Keratinocyte (primary cell): ENCODE measurements around the gene ADAMTS17. TPM values are rescaled to one million over a fixed set of nuclear protein-coding genes. Genes with fewer than 3 reads are reported as not detected.

Experiments
- DNase-seq: peaks from one replicate; pipeline ENCODE4 v3.0.0-alpha.2; 2011; ENCODE audit warnings: low read depth, missing footprints, low spot score
- FAIRE-seq: peaks from 2 replicates; lab custom pipeline; 2011; peaks lifted over from hg19 to GRCh38; lab: Jason Lieb, UNC
- H2AFZ ChIP-seq: 2 replicates; pipeline ENCODE4 v1.6.0; 2012; ENCODE audit warnings: low read length, control low read depth, inconsistent platforms; ENCODE audit not compliant: control insufficient read depth
- H3K27ac ChIP-seq: 2 replicates; pipeline ENCODE4 v1.5.1; 2011; ENCODE audit warnings: low read length; ENCODE audit not compliant: control insufficient read depth, insufficient read depth
- H3K27me3 ChIP-seq: 3 replicates; pipeline ENCODE4 v1.6.0; 2011; ENCODE audit warnings: low read length; ENCODE audit not compliant: control insufficient read depth, insufficient read depth; ENCODE audit errors: extremely low read depth
- H3K36me3 ChIP-seq, 2 experiments: 2 replicates in 1 of 2; 3 replicates in 1 of 2; pipeline ENCODE4 v1.5.1; 2011; ENCODE audit warnings: low read length in 2 of 2, mild to moderate bottlenecking in 1 of 2; ENCODE audit not compliant: control insufficient read depth in 2 of 2, insufficient read depth in 2 of 2; ENCODE audit errors: extremely low read depth in 1 of 2
- H3K4me1 ChIP-seq: 3 replicates; pipeline ENCODE4 v1.5.1; 2011; ENCODE audit warnings: low read length; ENCODE audit not compliant: control insufficient read depth, insufficient read depth; ENCODE audit errors: extremely low read depth
- H3K4me2 ChIP-seq: 3 replicates; pipeline ENCODE4 v1.6.0; 2011; ENCODE audit warnings: low read depth, low read length; ENCODE audit not compliant: control insufficient read depth, insufficient read depth; ENCODE audit errors: extremely low read depth
- H3K4me3 ChIP-seq, 3 experiments: fragments of 200-600 bp in 1 of 3; sonication (generic) in 1 of 3; 2 replicates in 2 of 3; 3 replicates in 1 of 3; pipeline ENCODE4 v1.5.1; 2011 to 2016; ENCODE audit warnings: low read length in 3 of 3, mild to moderate bottlenecking in 3 of 3, control low read depth in 2 of 3, inconsistent platforms in 1 of 3, low read depth in 1 of 3, mixed read lengths in 1 of 3, mixed run types in 1 of 3, moderate library complexity in 1 of 3; ENCODE audit not compliant: control insufficient read depth in 2 of 3, insufficient read depth in 2 of 3; ENCODE audit errors: extremely low read depth in 1 of 3
- H3K79me2 ChIP-seq: 2 replicates; pipeline ENCODE4 v1.6.0; 2012; ENCODE audit warnings: low read length; ENCODE audit not compliant: control insufficient read depth, insufficient read depth
- H3K9ac ChIP-seq: 3 replicates; pipeline ENCODE4 v1.6.0; 2011; ENCODE audit warnings: low read length; ENCODE audit not compliant: control insufficient read depth, insufficient read depth; ENCODE audit errors: extremely low read depth
- H3K9me1 ChIP-seq: 3 replicates; pipeline ENCODE4 v1.6.0; 2011; ENCODE audit warnings: low read length; ENCODE audit not compliant: control insufficient read depth, insufficient read depth; ENCODE audit errors: extremely low read depth
- H3K9me3 ChIP-seq: 2 replicates; pipeline ENCODE4 v1.5.1; 2012; ENCODE audit warnings: low read depth, low read length; ENCODE audit not compliant: control insufficient read depth
- H4K20me1 ChIP-seq: 3 replicates; pipeline ENCODE4 v1.6.0; 2011; ENCODE audit warnings: low read length; ENCODE audit not compliant: control insufficient read depth, insufficient read depth; ENCODE audit errors: extremely low read depth
- CTCF ChIP-seq, 3 experiments: IDR thresholded peaks in 1 of 3; conservative IDR thresholded peaks in 1 of 3; optimal IDR thresholded peaks in 1 of 3; 2 replicates in 2 of 3; 3 replicates in 1 of 3; pipeline versions ENCODE3 to v1.5.1; 2011; ENCODE audit warnings: low read length in 3 of 3, mild to moderate bottlenecking in 3 of 3, moderate library complexity in 2 of 3, control low read depth in 1 of 3, inconsistent platforms in 1 of 3; ENCODE audit not compliant: insufficient read depth in 2 of 3; ENCODE audit errors: extremely low read depth in 1 of 3
- EZH2 ChIP-seq: IDR thresholded peaks from one replicate; pipeline ENCODE4 v1.6.1; 2012; ENCODE audit warnings: inconsistent platforms, mild to moderate bottlenecking, low read length, moderate library complexity
- dilution Hi-C: fragments of 300-500 bp; cut with MboI; formaldehyde crosslinking; loops from one replicate; pipeline ENCODE4 v1.7.0; 2020; ENCODE audit warnings: low sequenced_read_pairs; ENCODE audit not compliant: extremely low pct_ligation_motif_present
- polyA plus RNA-seq, 5 experiments: library from polyadenylated mRNA; depleted of rRNA in 3 of 5; stranded (reverse) in 3 of 5; stranded (forward) in 1 of 5; unstranded in 1 of 5; fragments of >200 nt; gene quantifications; 1 replicate in 1 of 5; 2 replicates in 3 of 5; 3 replicates in 1 of 5; pipeline versions ENCODE4 v1.2.1 to v1.2.3, GENCODE V29; 2011 to 2012; ENCODE audit warnings: missing spikeins in 2 of 5, low read depth in 1 of 5, low replicate concordance in 1 of 5

The ADAMTS17 gene
- polyA plus RNA-seq, 1 donor (not counting 4 experiments of a cell fraction or from before 2014, with no cell fraction given), result 0.18 TPM

DNA sequence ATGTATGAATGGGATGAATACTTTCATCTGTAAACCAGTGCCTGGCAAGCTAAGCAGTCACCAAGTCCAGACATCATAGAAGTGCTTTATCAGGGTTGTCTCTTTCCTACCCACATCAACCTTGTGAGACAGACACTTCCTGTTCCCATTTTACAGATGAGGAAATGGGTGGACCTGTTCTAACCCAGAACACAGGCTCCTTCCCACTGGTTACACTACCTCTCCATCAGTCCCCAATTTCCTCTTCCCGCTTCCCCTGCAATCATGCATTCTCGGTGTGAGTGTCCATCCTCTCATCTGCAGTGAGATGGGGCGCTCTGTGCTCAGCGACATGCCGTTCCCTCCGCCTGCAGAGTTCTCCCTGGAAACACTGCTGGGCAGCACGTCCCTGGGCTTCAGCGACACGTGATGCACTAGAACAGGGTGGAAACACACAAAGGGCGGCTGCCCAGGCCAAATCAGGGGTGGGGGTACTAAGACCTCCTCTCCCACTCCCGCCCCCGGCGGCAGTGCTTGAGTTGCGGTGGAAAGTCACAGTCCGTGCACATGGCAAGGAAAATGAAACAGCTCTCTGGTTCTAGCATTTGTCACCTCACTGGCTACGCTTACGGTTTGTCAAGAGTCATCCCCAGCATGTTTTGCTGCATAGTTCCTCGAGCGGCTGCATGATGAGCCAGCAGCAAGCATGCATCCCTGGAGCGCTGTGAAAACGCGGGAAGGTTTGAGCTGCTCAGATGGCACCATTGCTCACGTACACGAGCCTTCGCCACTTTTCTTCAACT lies 201.1 kb downstream of the ADAMTS17 start:
- no peak overlapping the region for H3K4me2 ChIP-seq
- H3K9ac ChIP-seq, result no peak overlapping the region
- no peaks in the 10 kb centered on the region for H4K20me1 ChIP-seq
- no peak overlapping the region for H2AFZ ChIP-seq
- no peaks in the 10 kb centered on the region for H3K9me1 ChIP-seq
- FAIRE-seq (no peak), DNase-seq (no peak)
- no peaks in the 10 kb centered on the region for H3K36me3 ChIP-seq
- no peaks in the 10 kb centered on the region for H3K4me1 ChIP-seq
- H3K4me3 ChIP-seq, result no peak overlapping the region
- TF ChIP-seq CTCF (optimal IDR thresholded peaks at IDR 0.05 in 1 of 3, IDR thresholded peaks at IDR 0.05 in 1 of 3, conservative IDR thresholded peaks at IDR 0.05 in 1 of 3; ENCODE audit: extremely low read depth in 1 of 3, insufficient read depth in 2 of 3, low read length in 3 of 3), result no peak
- no peak for TF ChIP-seq EZH2
- H3K27me3 ChIP-seq, result peaks cover 12% of the 10 kb centered on the region
- dilution Hi-C loops, result no loop called here
- no peak overlapping the region for H3K27ac ChIP-seq
- H3K9me3 ChIP-seq, result no peaks in the 10 kb centered on the region
- no peaks in the 10 kb centered on the region for H3K79me2 ChIP-seq

- DNase-seq (no peak), FAIRE-seq (no peak)
- TF ChIP-seq EZH2, result no peak
- TF ChIP-seq CTCF (optimal IDR thresholded peaks at IDR 0.05 in 1 of 3, IDR thresholded peaks at IDR 0.05 in 1 of 3, conservative IDR thresholded peaks at IDR 0.05 in 1 of 3; ENCODE audit: extremely low read depth in 1 of 3, insufficient read depth in 2 of 3, low read length in 3 of 3), result no peak
- H4K20me1 ChIP-seq, result no peaks in the 10 kb centered on the region
- H3K79me2 ChIP-seq, result no peaks in the 10 kb centered on the region
- no peaks in the 10 kb centered on the region for H3K9me1 ChIP-seq
- H3K36me3 ChIP-seq, result no peaks in the 10 kb centered on the region
- H3K9me3 ChIP-seq, result no peaks in the 10 kb centered on the region
- no peak overlapping the region for H3K4me2 ChIP-seq
- dilution Hi-C loops, result no loop called here
- no peak overlapping the region for H3K9ac ChIP-seq
- H3K4me1 ChIP-seq, result no peaks in the 10 kb centered on the region
- no peak overlapping the region for H2AFZ ChIP-seq
- peaks cover 16% of the 10 kb centered on the region for H3K27me3 ChIP-seq
- no peak overlapping the region for H3K4me3 ChIP-seq
- no peak overlapping the region for H3K27ac ChIP-seq
Measured at GRCh38 chr15:100134586-100134985, 207.2 kb downstream of the ADAMTS17 start.
